MG63 (cell line): Measurements from ENCODE around the gene NDRG2. TPM values are rescaled to one million over a fixed set of nuclear protein-coding genes. Genes with fewer than 3 reads are reported as not detected.

ENCODE experiments used
- DNase-seq: peaks from one replicate; pipeline ENCODE4 v3.0.0-alpha.2; 2020
- H3K27me3 ChIP-seq: fragments of 250-450 bp; sonication (Bioruptor Pico); 2 replicates; pipeline ENCODE4 v1.5.1; 2020; ENCODE audit warnings: mild to moderate bottlenecking, moderate library complexity
- H3K36me3 ChIP-seq: fragments of 250-450 bp; sonication (Bioruptor Pico); 2 replicates; pipeline ENCODE4 v1.5.1; 2020; ENCODE audit warnings: mild to moderate bottlenecking, moderate library complexity
- H3K4me3 ChIP-seq: fragments of 250-450 bp; sonication (Bioruptor Pico); 2 replicates; pipeline ENCODE4 v1.5.1; 2020; ENCODE audit warnings: mild to moderate bottlenecking, moderate library complexity
- H3K9me3 ChIP-seq: fragments of 250-450 bp; sonication (Bioruptor Pico); 2 replicates; pipeline ENCODE4 v1.5.1; 2020; ENCODE audit warnings: mild to moderate bottlenecking, moderate library complexity
- total RNA-seq: library from RNA; depleted of rRNA; stranded (reverse); fragments of >200 nt; shearing (Covaris generic); gene quantifications from 2 replicates; pipeline ENCODE4 v1.2.3, GENCODE V29; 2014; ENCODE audit warnings: low replicate concordance

NDRG2 gene
- total RNA-seq, 1 experiment from 2014 or later: 17.5 TPM

DNA sequence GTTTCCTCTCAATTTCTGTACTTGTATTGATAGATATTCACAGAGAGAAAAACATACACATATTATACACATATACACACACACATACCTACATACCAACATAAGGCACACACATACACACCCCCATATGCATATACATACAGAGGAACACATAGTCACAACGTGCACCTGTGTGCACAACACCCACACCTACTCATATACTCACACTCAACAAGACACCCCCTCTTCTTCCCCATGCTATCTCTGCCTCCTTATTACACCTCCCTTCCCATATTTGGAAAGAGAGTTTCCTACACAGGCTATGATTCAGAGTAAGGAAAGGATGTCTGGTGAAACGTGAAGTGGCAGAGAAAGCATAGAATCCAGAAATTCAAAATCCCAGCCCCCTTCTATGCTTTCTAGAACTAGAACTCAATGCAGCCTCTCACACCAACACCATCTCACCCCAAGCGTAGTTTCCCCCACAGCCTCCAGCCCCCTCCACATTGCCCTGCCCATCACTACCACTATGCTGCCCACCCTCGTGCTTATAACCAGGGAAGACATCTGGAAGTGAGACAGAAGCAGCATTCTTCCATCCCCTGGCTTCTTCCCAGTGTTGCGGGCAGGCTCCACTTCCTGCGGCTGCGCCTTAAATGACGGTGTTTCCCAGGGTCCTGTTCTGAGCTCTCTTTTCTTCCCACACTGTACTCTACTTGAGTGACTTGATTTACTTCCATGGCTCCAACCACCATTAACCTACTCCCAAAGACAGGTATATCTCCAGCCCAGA lies 35.2 kb upstream of the NDRG2 start:
- no peak for DNase-seq
- Histone ChIP-seq H3K27me3 (no peaks in the 10 kb centered on the region), H3K4me3 (no peak overlapping the region), H3K36me3 (no peaks in the 10 kb centered on the region), H3K9me3 (no peaks in the 10 kb centered on the region)

DNA sequence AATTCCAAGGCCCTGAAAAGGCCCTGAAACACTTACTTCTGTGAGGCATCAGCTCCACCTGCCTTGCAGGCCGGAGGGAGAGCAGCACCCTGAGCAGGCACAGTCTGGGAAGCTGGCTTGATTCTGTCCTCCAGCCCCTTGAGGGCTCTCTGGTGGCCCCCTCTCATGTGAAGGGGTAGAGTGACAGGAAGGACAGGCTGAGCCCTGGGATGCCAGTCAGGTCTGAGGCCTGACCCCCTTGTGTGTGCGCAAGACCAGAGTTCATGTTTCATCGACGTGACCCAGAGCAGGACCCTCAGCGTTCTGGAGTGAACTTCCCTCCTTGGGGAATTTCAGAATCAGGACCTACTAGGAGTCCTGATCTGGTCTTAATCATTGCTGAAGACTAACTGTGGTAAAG lies 34.0 kb upstream of the NDRG2 start:
- H3K9me3 ChIP-seq: no peaks in the 10 kb centered on the region

DNA sequence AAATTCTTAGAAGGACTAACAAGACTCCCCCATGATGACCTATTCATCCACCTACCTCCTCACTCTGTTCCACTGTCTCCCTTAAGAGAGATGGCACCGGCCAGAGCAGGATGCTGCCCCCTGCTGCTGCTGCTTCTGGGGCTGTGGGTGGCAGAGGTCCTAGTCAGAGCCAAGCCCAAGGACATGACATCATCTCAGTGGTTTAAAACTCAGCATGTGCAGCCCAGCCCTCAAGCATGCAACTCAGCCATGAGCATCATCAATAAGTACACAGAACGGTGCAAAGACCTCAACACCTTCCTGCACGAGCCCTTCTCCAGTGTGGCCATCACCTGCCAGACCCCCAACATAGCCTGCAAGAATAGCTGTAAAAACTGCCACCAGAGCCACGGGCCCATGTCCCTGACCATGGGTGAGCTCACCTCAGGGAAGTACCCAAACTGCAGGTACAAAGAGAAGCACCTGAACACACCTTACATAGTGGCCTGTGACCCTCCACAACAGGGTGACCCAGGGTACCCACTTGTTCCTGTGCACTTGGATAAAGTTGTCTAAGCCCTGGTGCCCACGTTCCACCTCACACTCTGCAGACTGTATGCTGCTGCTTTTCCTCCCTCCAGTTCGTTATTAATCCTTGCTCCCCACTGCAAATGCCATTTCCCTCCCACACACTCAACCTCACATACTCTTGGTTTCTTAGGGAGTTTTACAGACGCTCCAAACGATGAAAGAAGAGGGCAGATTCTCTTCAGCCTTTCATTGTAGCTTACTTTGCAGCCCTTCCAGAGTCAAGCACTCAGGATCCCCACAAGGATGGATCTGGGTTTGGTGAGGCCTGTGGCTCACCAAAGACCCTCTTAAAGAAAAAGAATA lies 33.2 kb upstream of the NDRG2 start, which contains the start of gene RNASE8:
TSS of gene RNASE8 (plus strand) at position 20 of the 873 bp plus-strand sequence. CDS start at position 91, 71 bp downstream.
- H3K9me3 ChIP-seq: no peaks in the 10 kb centered on the region
- peak; percentile 36 for DNase-seq
- H3K36me3 ChIP-seq: no peaks in the 10 kb centered on the region
- H3K4me3 ChIP-seq: no peak within 1 kb of the TSS
- H3K27me3 ChIP-seq: no peaks in the 10 kb centered on the region

More for the DNA sequence above, 34.0 kb upstream of the NDRG2 start:
- H3K27me3 ChIP-seq: no peaks in the 10 kb centered on the region
- no peak for DNase-seq
- no peak overlapping the region for H3K4me3 ChIP-seq
- no peaks in the 10 kb centered on the region for H3K36me3 ChIP-seq

DNA sequence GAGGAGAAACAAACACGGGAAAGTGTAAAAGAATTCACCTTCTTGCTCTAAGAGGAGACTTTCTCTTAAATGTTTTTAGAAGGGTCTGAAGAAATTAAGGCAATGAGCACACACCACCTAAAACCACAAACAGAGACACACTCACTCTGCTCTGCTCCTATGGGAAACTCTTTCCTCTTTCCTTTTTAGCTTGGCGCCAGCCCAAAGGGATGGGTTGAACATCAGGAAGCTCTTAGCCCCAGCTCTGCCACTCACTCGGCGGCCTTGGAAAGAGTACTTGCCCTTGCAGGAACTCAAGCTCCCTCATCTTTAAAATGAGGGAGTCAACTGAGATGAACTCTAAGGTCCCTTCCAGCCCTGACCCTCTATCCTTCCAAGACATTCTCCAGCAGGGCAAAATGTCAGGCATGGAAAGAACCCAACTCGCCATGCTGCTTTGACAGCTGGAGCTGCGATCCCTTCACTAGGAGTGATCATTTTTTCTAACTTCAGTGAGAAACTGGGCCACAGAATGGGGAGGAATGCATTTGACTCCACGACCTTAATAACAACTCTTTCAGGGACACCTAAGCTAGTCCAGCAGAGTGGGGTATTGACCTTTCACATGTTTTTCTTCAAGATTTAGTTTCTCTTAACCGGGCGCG lies 31.8 kb upstream of the NDRG2 start:
- no peaks in the 10 kb centered on the region for H3K9me3 ChIP-seq
- DNase-seq: peak; percentile 11
- no peak overlapping the region for H3K4me3 ChIP-seq
- no peaks in the 10 kb centered on the region for H3K36me3 ChIP-seq
- H3K27me3 ChIP-seq: no peaks in the 10 kb centered on the region

DNA sequence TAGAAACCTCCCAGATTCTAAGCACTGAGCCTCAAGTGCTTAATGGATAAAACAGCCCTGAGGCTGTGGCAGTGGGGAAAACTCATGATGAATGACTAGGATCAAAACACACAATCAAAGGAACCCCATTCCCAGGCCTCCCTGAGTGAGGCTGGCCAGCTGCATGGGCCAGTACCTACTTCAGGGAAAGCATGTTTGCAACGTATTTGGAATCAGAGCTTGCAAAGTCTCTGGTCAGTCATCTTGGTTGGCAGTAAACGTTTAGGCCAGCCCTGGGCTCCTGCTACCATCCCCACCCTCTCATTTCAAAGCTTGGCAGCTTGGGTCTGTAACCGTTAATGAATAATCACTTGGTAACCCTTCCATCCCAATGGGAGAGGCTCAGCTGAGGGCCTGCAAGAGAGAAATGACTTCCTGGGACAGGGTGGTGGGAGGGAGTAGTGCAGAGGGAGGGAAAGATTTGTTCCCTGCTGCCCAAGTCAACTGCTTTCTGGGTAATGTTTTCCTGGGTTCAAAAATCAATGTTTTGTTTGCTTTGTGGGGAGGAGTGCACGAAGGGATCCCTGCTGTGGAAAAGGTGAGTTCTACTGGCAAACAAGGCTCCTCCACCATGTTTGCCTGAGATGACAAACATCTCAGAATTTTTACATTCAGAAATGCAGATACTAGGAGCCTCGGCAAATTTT lies 30.7 kb upstream of the NDRG2 start:
- H3K9me3 ChIP-seq: no peaks in the 10 kb centered on the region
- no peaks in the 10 kb centered on the region for H3K36me3 ChIP-seq
- H3K27me3 ChIP-seq: no peaks in the 10 kb centered on the region
- no peak overlapping the region for H3K4me3 ChIP-seq
- peak; percentile 16 for DNase-seq

DNA sequence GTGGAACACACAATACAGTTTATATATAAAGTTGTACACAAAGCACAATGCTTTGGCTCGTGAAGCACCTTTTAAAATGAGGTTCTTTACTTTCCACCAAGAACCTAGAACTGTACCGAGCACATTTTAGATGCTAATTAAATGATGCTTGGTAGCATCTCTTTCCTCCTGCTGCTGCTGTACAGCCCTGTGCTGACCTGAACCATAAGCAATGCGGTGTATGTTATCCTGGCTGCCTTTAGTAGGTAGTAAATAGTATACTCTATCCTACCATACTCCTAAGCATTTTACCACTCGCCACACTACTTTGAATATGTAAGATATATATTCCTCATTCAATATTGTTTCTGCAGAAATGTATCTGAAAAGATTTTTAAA lies 29.9 kb upstream of the NDRG2 start:
- Histone ChIP-seq H3K4me3 (no peak overlapping the region), H3K27me3 (no peaks in the 10 kb centered on the region), H3K36me3 (no peaks in the 10 kb centered on the region), H3K9me3 (no peaks in the 10 kb centered on the region)
- DNase-seq: no peak

DNA sequence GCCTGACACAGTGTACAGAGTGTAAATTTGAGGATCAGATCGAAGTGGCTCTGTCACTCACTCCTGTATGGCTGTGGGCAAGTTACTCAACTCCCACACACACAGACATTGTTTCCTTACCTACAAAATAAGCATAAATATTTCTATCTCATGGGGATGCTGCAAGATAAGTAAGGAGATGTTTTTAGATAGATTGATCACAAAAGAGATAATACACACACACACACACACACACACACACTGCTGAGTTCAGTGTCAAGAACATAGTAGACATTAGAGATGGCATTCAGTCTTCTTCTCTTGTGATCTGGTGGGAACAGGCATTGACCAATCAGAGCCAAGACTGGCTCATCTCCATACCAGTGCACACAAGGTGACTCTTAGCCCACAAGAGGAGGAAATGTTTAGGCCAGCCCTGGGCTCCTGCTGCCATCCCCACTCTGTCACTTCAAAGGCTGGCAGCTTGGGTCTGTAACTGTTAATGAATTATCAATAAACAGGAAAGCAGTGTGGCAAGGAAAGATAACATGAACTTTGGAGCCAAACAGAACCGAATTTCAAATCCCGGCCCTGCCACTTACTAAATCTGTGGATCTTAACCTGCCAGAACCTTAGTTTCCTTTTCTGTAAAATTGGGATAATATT lies 29.4 kb upstream of the NDRG2 start:
- H3K36me3 ChIP-seq: no peaks in the 10 kb centered on the region
- no peaks in the 10 kb centered on the region for H3K27me3 ChIP-seq
- H3K4me3 ChIP-seq: no peak overlapping the region
- H3K9me3 ChIP-seq: no peaks in the 10 kb centered on the region
- no peak for DNase-seq

DNA sequence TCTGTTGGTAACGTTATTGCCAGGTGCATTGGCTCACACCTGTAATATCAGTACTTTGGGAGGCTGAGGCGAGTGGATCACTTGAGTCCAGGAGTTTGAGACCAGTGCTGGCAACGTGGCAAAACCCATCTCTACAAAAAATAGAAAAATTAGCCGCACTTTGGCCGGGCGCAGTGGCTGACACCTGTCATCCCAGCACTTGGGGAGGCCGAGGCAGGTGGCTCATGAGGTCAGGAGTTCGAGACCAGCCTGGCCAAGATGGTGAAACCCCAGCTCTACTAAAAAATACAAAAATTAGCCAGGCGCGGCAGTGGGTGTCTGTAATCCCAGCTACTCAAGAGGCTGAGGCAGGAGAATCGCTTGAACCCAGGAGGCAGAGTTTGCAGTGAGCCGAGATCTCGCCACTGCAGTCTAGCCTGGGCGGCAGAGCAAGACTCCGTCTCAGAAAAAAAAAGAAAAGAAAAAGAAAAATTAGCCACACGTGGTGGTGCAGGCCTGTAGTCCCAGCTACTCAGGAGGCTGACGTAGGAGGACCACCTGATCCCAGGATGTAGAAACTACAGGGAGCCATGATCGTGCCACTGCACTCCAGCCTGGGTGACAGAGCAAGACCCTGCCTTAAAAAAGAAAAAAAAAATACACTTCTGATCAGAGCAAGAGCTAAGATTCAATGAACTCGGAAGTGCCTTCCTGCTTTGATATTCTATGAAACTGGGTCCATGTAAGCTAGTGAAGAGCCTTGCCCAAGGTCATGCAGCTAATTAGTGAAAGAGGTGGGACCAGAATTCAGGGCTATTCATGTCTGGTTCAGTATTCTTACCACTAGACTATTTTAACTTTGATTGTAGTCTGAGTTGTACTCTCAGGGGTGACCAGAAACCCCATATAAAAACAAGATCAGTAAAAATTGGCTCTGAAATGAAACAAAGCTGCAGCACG lies 28.6 kb upstream of the NDRG2 start:
- Histone ChIP-seq H3K36me3 (no peaks in the 10 kb centered on the region), H3K9me3 (no peaks in the 10 kb centered on the region), H3K4me3 (no peak overlapping the region), H3K27me3 (no peaks in the 10 kb centered on the region)
- no peak for DNase-seq

DNA sequence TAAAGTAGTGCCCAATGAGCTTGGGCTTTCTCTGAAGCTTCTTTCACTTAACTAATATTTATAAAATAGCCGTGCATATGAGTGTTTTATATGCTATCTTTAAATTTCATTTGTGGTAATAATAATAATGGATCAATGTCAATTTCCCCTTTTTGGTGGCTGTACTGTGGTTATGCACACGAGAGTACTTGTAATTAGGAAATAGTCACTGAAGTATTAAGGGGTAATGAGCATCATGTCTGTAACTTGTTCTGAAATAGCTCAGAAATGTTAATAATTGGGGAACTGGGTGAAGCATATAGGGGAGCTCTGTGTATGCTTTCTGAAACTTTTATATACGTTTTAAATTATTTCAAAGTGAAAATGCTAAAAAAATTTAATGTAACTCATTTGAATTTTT lies 25.7 kb upstream of the NDRG2 start:
- Histone ChIP-seq H3K4me3 (no peak overlapping the region), H3K9me3 (no peaks in the 10 kb centered on the region), H3K36me3 (no peaks in the 10 kb centered on the region), H3K27me3 (no peaks in the 10 kb centered on the region)
- DNase-seq: no peak

DNA sequence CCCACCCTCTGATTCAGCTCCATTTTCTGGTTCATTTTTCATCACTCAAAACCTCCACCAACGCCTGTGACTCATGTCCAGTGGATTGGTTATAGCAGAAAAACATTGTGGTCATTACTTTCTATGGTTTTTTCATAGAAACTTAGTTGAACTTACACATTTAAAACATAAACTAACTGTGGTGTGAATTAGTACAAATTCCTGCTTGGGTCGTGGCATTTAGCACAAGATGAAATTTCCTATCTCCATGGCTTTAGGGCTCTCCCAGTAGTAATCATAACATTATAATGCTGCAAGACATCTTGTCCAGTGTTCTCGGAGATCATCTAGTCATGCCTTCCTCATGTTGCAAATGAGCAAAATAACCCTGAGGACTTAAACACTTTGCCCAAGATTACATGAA lies 24.4 kb upstream of the NDRG2 start:
- DNase-seq: no peak
- no peak overlapping the region for H3K4me3 ChIP-seq
- H3K9me3 ChIP-seq: no peaks in the 10 kb centered on the region
- H3K36me3 ChIP-seq: no peaks in the 10 kb centered on the region
- no peaks in the 10 kb centered on the region for H3K27me3 ChIP-seq

DNA sequence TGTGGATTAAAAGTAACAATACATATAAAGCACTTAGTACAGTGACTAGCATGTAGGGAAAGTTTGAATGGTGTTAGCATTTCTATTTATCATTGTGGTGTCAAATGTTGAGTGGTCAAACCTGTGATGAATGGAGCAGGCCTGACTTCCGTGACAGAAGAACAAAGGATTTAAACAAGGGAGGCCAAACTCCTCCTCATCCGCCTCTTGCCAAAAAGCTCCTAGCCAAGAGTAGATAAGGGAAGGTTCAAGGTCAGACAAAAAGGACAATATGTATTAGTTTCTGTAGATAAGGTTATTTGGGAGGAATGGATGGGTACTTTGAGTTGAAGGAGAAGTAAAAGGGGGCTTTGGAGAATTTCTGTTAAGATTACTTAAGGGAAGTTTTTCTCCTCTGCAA lies 23.8 kb upstream of the NDRG2 start:
- DNase-seq: no peak
- Histone ChIP-seq H3K4me3 (no peak overlapping the region), H3K9me3 (no peaks in the 10 kb centered on the region), H3K36me3 (no peaks in the 10 kb centered on the region), H3K27me3 (no peaks in the 10 kb centered on the region)

DNA sequence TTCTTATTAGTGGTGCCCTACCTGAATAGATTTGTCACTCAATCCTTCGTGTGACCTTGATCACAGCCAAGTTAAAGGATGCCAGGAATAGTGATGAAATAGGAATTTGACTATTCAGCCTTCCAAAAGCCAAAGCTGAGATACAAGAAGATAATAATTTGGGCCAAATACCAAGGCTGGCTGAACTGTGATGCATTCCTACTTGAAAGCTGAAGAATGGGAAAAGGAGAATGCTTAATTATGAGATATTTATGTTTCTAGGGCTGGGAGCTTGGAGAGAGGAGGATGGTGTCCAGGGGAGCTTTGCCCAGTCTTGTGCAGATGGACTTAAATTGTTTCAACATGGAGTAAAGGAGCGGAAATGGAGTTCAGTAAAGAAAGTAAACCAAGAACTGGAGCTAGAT lies 22.5 kb upstream of the NDRG2 start:
- H3K27me3 ChIP-seq: no peaks in the 10 kb centered on the region
- DNase-seq: no peak
- no peaks in the 10 kb centered on the region for H3K36me3 ChIP-seq
- H3K9me3 ChIP-seq: no peaks in the 10 kb centered on the region
- H3K4me3 ChIP-seq: no peak overlapping the region

DNA sequence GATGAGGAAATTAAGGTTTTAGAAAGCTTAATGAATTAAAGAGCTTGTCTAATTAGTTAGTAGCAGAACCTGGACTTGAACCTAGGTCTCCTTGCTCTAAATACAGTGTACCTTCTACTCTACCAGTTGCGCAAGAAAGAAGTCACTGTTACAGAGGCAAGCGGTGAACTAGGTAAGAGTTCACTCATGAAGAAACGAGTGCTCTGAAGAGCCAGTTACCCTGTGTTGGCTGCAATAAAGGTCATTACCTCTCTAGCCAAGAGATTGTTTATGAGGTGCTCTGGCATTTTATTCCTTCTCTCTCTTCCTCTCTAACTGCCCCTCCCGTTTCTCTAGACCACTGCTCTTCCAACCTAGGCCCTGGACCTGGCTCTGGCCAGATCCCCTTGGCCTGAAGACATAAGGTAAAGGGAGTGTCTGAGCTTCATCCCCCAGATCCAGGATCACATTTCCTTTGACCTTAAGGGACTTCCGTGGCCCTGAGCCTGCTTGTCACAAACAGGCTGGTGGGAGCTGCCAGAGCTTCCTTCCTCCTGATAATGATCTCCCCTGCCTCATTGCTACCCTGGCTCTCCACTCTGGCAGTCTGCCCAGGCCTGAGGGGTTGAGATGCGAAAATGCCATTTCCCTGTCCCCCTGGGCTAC lies 19.2 kb upstream of the NDRG2 start:
- Histone ChIP-seq H3K9me3 (no peaks in the 10 kb centered on the region), H3K27me3 (no peaks in the 10 kb centered on the region), H3K4me3 (no peak overlapping the region), H3K36me3 (no peaks in the 10 kb centered on the region)
- no peak for DNase-seq

DNA sequence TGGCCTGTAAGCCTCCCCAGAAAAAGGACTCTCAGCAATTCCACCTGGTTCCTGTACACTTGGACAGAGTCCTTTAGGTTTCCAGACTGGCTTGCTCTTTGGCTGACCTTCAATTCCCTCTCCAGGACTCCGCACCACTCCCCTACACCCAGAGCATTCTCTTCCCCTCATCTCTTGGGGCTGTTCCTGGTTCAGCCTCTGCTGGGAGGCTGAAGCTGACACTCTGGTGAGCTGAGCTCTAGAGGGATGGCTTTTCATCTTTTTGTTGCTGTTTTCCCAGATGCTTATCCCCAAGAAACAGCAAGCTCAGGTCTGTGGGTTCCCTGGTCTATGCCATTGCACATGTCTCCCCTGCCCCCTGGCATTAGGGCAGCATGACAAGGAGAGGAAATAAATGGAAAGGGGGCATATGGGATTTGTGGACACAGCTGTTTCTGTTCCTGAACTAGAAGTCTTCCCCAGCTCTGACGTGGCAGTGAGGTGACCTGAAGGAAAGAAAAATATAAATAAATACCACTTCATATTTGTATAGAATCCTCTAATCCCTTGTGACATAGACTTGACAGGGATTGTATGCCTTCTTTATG lies 18.6 kb upstream of the NDRG2 start:
- Histone ChIP-seq H3K36me3 (no peaks in the 10 kb centered on the region), H3K9me3 (no peaks in the 10 kb centered on the region), H3K27me3 (no peaks in the 10 kb centered on the region), H3K4me3 (no peak overlapping the region)
- no peak for DNase-seq

DNA sequence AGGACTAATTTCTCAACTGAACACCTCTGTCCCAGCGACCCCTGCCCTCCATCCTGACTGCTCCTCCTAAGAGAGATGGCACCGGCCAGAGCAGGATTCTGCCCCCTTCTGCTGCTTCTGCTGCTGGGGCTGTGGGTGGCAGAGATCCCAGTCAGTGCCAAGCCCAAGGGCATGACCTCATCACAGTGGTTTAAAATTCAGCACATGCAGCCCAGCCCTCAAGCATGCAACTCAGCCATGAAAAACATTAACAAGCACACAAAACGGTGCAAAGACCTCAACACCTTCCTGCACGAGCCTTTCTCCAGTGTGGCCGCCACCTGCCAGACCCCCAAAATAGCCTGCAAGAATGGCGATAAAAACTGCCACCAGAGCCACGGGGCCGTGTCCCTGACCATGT lies 18.1 kb upstream of the NDRG2 start:
- DNase-seq: no peak
- no peaks in the 10 kb centered on the region for H3K27me3 ChIP-seq
- no peaks in the 10 kb centered on the region for H3K36me3 ChIP-seq
- no peak overlapping the region for H3K4me3 ChIP-seq
- no peaks in the 10 kb centered on the region for H3K9me3 ChIP-seq
